Glutamatergic neuron (in vitro differentiated cells): ENCODE results near the gene PLCL2. TPM values are rescaled to one million over a fixed set of nuclear protein-coding genes. Genes with fewer than 3 reads are reported as not detected.
"Not testable (repeated sequence)": the region's sequence is repeated elsewhere in the genome, so short reads cannot be mapped to it uniquely, and the experiment has no call there.

Source experiments
- DNase-seq: peaks from one replicate; pipeline ENCODE4 v3.0.0; 2022
- H3K27ac Mint-ChIP-seq: one replicate; pipeline ENCODE4 v1.8.0; 2020; ENCODE audit warnings: mild to moderate bottlenecking, mixed read lengths, inconsistent platforms; ENCODE audit not compliant: unreplicated experiment
- H3K27me3 Mint-ChIP-seq: one replicate; pipeline ENCODE4 v1.8.0; 2020; ENCODE audit warnings: mild to moderate bottlenecking, moderate library complexity, mixed read lengths, inconsistent platforms; ENCODE audit not compliant: unreplicated experiment
- H3K36me3 Mint-ChIP-seq: one replicate; pipeline ENCODE4 v1.8.0; 2020; ENCODE audit warnings: mild to moderate bottlenecking, mixed read lengths, inconsistent platforms; ENCODE audit not compliant: unreplicated experiment
- H3K4me1 Mint-ChIP-seq: one replicate; pipeline ENCODE4 v1.8.0; 2020; ENCODE audit warnings: mild to moderate bottlenecking, low read depth, mixed read lengths, inconsistent platforms; ENCODE audit not compliant: unreplicated experiment
- H3K4me3 Mint-ChIP-seq: one replicate; pipeline ENCODE4 v1.8.0; 2020; ENCODE audit warnings: mild to moderate bottlenecking, mixed read lengths, inconsistent platforms; ENCODE audit not compliant: unreplicated experiment
- H3K9me3 Mint-ChIP-seq: one replicate; pipeline ENCODE4 v1.8.0; 2020; ENCODE audit warnings: mild to moderate bottlenecking, moderate library complexity, mixed read lengths, inconsistent platforms; ENCODE audit not compliant: unreplicated experiment
- total RNA-seq: library from RNA; stranded (reverse); fragmentation: NEBNext Ultra II Directional; extraction: Animal tissue kit (Norgen Biotek cat#: 25700); gene quantifications from one replicate; pipeline ENCODE4 v1.2.1, GENCODE V29; 2021; ENCODE audit not compliant: unreplicated experiment
- TF ChIP-seq, protein P1 (sequence below): fragments of 200-600 bp; sonication (generic); IDR thresholded peaks from one replicate; pipeline ENCODE4 v1.5.0; 2021; ENCODE audit not compliant: partially characterized antibody, unreplicated experiment

Gene PLCL2
- total RNA-seq, 1 donor from 2014 or later: 71.1 TPM

DNA sequence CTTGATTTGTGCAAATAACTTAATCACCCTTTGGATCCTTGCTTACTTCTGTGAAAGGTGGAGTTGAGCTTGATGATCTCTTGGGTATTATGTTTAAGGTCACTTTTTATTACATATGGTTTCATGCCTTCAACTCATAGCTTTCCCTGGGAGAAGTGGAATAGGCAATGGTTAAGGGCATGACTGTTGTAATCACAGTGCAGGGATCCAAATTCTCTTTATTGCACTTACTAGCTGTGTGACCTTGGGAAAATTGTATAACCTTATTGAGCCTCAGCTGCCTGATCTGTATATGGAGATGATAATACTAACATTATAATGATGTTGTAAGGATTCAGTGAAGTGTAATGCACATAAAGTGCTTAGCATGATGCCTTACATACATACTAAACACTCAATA is 59.1 kb downstream of the PLCL2 start:
- TF ChIP-seq, protein P1, sequence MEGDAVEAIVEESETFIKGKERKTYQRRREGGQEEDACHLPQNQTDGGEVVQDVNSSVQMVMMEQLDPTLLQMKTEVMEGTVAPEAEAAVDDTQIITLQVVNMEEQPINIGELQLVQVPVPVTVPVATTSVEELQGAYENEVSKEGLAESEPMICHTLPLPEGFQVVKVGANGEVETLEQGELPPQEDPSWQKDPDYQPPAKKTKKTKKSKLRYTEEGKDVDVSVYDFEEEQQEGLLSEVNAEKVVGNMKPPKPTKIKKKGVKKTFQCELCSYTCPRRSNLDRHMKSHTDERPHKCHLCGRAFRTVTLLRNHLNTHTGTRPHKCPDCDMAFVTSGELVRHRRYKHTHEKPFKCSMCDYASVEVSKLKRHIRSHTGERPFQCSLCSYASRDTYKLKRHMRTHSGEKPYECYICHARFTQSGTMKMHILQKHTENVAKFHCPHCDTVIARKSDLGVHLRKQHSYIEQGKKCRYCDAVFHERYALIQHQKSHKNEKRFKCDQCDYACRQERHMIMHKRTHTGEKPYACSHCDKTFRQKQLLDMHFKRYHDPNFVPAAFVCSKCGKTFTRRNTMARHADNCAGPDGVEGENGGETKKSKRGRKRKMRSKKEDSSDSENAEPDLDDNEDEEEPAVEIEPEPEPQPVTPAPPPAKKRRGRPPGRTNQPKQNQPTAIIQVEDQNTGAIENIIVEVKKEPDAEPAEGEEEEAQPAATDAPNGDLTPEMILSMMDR: no peak
- Mint-ChIP-seq H3K27ac (no peak overlapping the region), H3K4me3 (no peak overlapping the region), H3K4me1 (peaks cover 27% of the 10 kb centered on the region), H3K27me3 (no peaks in the 10 kb centered on the region), H3K9me3 (peaks cover 2% of the 10 kb centered on the region), H3K36me3 (no peaks in the 10 kb centered on the region)
- DNase-seq: no peak

DNA sequence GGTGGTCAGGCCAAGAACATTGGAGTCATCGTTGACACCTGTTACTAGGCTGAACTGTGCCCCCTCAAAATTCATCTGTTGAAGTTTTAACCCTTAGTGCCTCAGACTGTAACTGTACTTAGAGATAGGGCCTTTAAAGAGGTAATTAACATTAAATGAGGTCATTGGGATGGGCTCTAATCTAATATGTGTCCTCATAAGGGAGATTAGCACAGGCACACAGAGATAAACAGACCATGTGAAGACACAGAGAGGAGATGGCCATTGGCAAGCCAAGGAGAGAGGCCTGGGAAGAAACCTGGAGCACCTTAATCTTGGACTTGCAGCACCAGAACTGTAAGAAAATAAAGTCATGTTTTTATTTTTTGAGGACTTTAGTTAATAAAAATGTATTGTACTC is 59.6 kb downstream of the PLCL2 start:
- no peak overlapping the region for H3K4me3 Mint-ChIP-seq
- H3K27ac Mint-ChIP-seq: no peak overlapping the region
- peaks cover 28% of the 10 kb centered on the region for H3K4me1 Mint-ChIP-seq
- H3K36me3 Mint-ChIP-seq: no peaks in the 10 kb centered on the region
- TF ChIP-seq, protein P1: no peak
- no peaks in the 10 kb centered on the region for H3K27me3 Mint-ChIP-seq
- DNase-seq: no peak
- H3K9me3 Mint-ChIP-seq: peaks cover 2% of the 10 kb centered on the region

DNA sequence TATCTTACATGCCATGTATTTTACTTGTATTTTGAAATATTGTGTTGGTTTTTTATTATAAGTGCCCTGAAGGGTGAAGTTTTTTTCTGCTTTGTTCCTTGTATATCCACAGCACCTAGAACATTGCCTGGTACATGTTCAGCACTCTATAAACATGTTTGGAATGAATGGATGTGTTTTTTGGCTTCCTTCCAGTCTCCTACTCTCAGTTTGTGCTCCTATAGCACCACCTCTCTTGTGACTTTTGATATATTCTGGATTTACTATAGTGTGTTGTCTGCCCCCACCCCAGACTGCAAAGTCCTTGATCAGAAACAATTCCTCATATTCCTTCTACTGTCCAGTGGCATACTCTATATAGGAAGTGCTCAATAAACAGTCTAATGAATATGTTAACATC is 60.6 kb downstream of the PLCL2 start:
- no peaks in the 10 kb centered on the region for H3K27me3 Mint-ChIP-seq
- peaks cover 27% of the 10 kb centered on the region for H3K4me1 Mint-ChIP-seq
- no peaks in the 10 kb centered on the region for H3K36me3 Mint-ChIP-seq
- H3K4me3 Mint-ChIP-seq: no peak overlapping the region
- no peak overlapping the region for H3K27ac Mint-ChIP-seq
- peaks cover 2% of the 10 kb centered on the region for H3K9me3 Mint-ChIP-seq
- DNase-seq: no peak
- TF ChIP-seq, protein P1: no peak

DNA sequence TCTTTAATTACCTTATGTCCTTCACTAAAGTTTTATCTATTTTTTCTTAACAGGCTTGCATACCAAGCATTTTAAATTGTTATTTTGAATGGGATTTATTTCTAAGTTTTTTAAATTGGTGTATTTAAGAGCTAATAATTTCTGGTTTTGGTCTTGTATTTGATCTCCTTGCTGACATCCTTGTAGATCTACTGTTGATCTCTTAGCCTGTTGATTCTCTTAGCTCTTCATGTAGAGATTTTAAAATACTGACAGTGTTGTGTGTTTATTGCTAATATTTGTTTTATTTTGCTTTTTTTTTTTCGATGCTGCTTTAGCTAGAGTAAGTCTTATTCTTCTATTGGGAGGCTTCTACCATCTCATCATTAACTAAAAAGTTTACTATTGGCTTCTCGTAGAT is 65.5 kb downstream of the PLCL2 start:
- no peaks in the 10 kb centered on the region for H3K9me3 Mint-ChIP-seq
- H3K36me3 Mint-ChIP-seq: no peaks in the 10 kb centered on the region
- H3K4me3 Mint-ChIP-seq: no peak overlapping the region
- TF ChIP-seq, protein P1: no peak
- H3K27me3 Mint-ChIP-seq: no peaks in the 10 kb centered on the region
- H3K4me1 Mint-ChIP-seq: peaks cover 15% of the 10 kb centered on the region
- DNase-seq: no peak
- H3K27ac Mint-ChIP-seq: no peak overlapping the region

DNA sequence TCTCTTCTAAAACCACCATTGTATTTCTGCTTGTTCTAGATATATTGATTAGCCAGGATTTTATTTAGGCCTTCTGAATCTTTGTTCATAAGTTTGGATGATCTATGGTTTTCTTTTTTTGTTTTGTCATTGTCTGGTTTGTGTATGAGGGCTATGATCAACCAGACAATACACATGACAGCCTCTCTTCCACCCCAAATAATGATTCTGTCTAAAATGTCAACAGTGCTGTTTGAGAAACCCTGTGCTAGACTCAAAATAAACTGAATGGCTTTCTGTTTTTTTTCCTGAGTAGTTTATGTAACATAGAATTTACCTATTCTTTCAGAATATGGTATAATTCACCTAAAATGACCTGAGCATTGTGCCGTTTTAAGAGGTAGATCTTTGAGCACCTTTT is 66.1 kb downstream of the PLCL2 start:
- no peak for DNase-seq
- H3K9me3 Mint-ChIP-seq: no peaks in the 10 kb centered on the region
- H3K4me1 Mint-ChIP-seq: peaks cover 15% of the 10 kb centered on the region
- H3K36me3 Mint-ChIP-seq: no peaks in the 10 kb centered on the region
- no peak overlapping the region for H3K27ac Mint-ChIP-seq
- H3K4me3 Mint-ChIP-seq: no peak overlapping the region
- TF ChIP-seq, protein P1: no peak
- H3K27me3 Mint-ChIP-seq: no peaks in the 10 kb centered on the region

DNA sequence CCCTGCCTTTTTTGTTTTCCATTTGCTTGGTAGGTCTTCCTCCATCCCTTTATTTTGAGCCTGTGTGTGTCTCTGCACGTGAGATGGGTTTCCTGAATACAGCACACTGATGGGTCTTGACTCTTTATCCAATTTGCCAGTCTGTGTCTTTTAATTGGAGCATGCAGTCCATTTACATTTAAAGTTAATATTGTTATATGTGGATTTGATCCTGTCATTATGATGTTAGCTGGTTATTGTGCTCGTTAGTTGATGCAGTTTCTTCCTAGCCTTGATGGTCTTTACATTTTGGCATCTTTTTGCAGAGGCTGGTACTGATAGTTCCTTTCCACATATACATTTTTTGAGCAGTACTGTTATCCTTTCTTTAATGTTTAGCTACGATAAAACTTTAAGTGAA is 73.1 kb downstream of the PLCL2 start:
- not testable (repeated sequence) for H3K9me3 Mint-ChIP-seq, H3K4me3 Mint-ChIP-seq, H3K36me3 Mint-ChIP-seq, DNase-seq, H3K27ac Mint-ChIP-seq, H3K27me3 Mint-ChIP-seq
- peaks cover 26% of the 10 kb centered on the region for H3K4me1 Mint-ChIP-seq
